Trophoblast cell (in vitro differentiated cells and primary cell): ENCODE measurements around the gene BMP2K.

Experiments used
- DNase-seq, 2 donors: peaks; one replicate each; pipeline ENCODE4 v3.0.0-alpha.2; 2016
- H2AFZ ChIP-seq: 2 replicates; pipeline ENCODE4 v1.6.1; 2013; ENCODE audit warnings: low read length, moderate library complexity, mild to moderate bottlenecking; ENCODE audit not compliant: insufficient read depth, poor library complexity
- H2AK5ac ChIP-seq: 2 replicates; pipeline ENCODE4 v1.6.1; 2013; ENCODE audit warnings: mild to moderate bottlenecking, low read length
- H2BK120ac ChIP-seq: 2 replicates; pipeline ENCODE4 v1.6.1; 2013; ENCODE audit warnings: low read length, mild to moderate bottlenecking, moderate library complexity; ENCODE audit not compliant: insufficient read depth, poor library complexity
- H2BK12ac ChIP-seq: 2 replicates; pipeline ENCODE4 v1.6.1; 2013; ENCODE audit warnings: mild to moderate bottlenecking, low read length, moderate library complexity
- H2BK5ac ChIP-seq: 2 replicates; pipeline ENCODE4 v1.6.1; 2013; ENCODE audit warnings: low read length, low read depth, moderate library complexity, mild to moderate bottlenecking; ENCODE audit not compliant: poor library complexity
- H3K14ac ChIP-seq: 2 replicates; pipeline ENCODE4 v1.6.1; 2013; ENCODE audit warnings: mild to moderate bottlenecking, low read length
- H3K18ac ChIP-seq: 2 replicates; pipeline ENCODE4 v1.6.1; 2013; ENCODE audit warnings: mild to moderate bottlenecking, low read length
- H3K23ac ChIP-seq: 2 replicates; pipeline ENCODE4 v1.6.1; 2013; ENCODE audit warnings: low read length
- H3K27ac ChIP-seq: 2 replicates; pipeline ENCODE4 v1.5.1; 2013; ENCODE audit warnings: low read depth, mild to moderate bottlenecking, inconsistent platforms, low read length, moderate library complexity
- H3K27me3 ChIP-seq: 2 replicates; pipeline ENCODE4 v1.6.1; 2013; ENCODE audit warnings: inconsistent platforms, mild to moderate bottlenecking, low read length, moderate library complexity; ENCODE audit not compliant: insufficient read depth
- H3K36me3 ChIP-seq, 2 experiments: 1 replicate in 1 of 2; 2 replicates in 1 of 2; pipeline ENCODE4 v1.6.1; 2013; ENCODE audit warnings: low read length in 2 of 2, mild to moderate bottlenecking in 2 of 2, moderate library complexity in 1 of 2; ENCODE audit not compliant: insufficient read depth in 2 of 2, control insufficient read depth in 1 of 2
- H3K4ac ChIP-seq: 2 replicates; pipeline ENCODE4 v1.6.1; 2013; ENCODE audit warnings: low read depth, mild to moderate bottlenecking, low read length, moderate library complexity
- H3K4me1 ChIP-seq, 2 experiments: 1 replicate in 1 of 2; 2 replicates in 1 of 2; pipeline ENCODE4 v1.6.1; 2013; ENCODE audit warnings: low read length in 2 of 2, mild to moderate bottlenecking in 2 of 2, moderate library complexity in 1 of 2; ENCODE audit not compliant: insufficient read depth in 2 of 2, control insufficient read depth in 1 of 2
- H3K4me2 ChIP-seq: 2 replicates; pipeline ENCODE4 v1.6.1; 2013; ENCODE audit warnings: inconsistent platforms, mild to moderate bottlenecking, low read length, moderate library complexity
- H3K4me3 ChIP-seq: 2 replicates; pipeline ENCODE4 v1.5.1; 2013; ENCODE audit warnings: mild to moderate bottlenecking, low read depth, low read length, inconsistent platforms
- H3K79me1 ChIP-seq: one replicate; pipeline ENCODE4 v1.6.1; 2013; ENCODE audit warnings: low read length
- H3K79me2 ChIP-seq: 2 replicates; pipeline ENCODE4 v1.6.1; 2013; ENCODE audit warnings: low read length, mild to moderate bottlenecking; ENCODE audit not compliant: control insufficient read depth, insufficient read depth, poor library complexity
- H3K9ac ChIP-seq: 2 replicates; pipeline ENCODE4 v1.6.1; 2013; ENCODE audit warnings: mild to moderate bottlenecking, low read length
- H3K9me3 ChIP-seq: 2 replicates; pipeline ENCODE4 v1.6.1; 2013; ENCODE audit warnings: low read depth, mild to moderate bottlenecking, control low read depth, inconsistent platforms, low read length; ENCODE audit not compliant: insufficient read depth
- H4K12ac ChIP-seq: 2 replicates; pipeline ENCODE4 v1.6.1; 2013; ENCODE audit warnings: low read depth, mild to moderate bottlenecking, low read length, moderate library complexity
- H4K8ac ChIP-seq: 2 replicates; pipeline ENCODE4 v1.6.1; 2013; ENCODE audit warnings: low read depth, mild to moderate bottlenecking, low read length, moderate library complexity
- H4K91ac ChIP-seq: one replicate; pipeline ENCODE4 v1.6.1; 2013; ENCODE audit warnings: low read depth, mild to moderate bottlenecking, low read length, moderate library complexity
- WGBS: extraction: QIAGEN DNeasy Blood & Tissue Kit; methylation state at CpG from one replicate; pipeline ENCODE4 v1.1.7; 2013; ENCODE audit warnings: missing lambda C conversion rate; ENCODE audit not compliant: insufficient read length, insufficient coverage; ENCODE audit errors: extremely low coverage; 5-methylcytosine and 5-hydroxymethylcytosine counted together

BMP2K gene

DNA sequence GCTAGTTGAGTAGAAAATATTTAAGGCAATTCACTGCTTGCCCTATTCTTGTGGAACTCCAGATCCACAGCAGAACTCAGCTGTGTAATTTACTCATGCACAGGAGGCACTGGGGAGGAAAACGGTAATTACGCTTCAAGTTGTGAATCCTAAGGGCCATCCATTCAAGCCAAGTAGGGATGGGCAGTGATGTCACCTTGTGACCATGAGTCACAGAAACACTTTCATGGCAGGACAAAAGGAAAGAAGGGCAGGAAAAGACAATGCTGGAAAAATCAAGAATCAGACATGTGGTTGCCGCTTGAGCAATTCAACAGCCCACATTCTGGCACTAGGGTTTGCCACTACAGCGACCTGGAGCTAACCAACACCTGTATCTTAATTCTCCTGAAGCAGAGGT, 161.7 kb downstream of the BMP2K start:
- Histone ChIP-seq H2BK12ac (no peak overlapping the region), H3K36me3 (no peaks in the 10 kb centered on the region), H3K4ac (no peak overlapping the region), H3K79me2 (peaks cover 5% of the 10 kb centered on the region), H3K4me3 (no peak overlapping the region), H3K9ac (no peak overlapping the region), H3K4me1 (peaks cover 4 to 9% of the 10 kb centered on the region in 2 experiments), H3K14ac (no peak overlapping the region), H2BK120ac (no peak overlapping the region), H3K4me2 (no peak overlapping the region), H4K8ac (no peak overlapping the region), H3K18ac (no peak overlapping the region), H3K79me1 (peaks cover 5% of the 10 kb centered on the region), H3K23ac (no peak overlapping the region), H4K12ac (no peak overlapping the region), H2AK5ac (no peak overlapping the region), H3K9me3 (no peaks in the 10 kb centered on the region), H3K27ac (no peak overlapping the region), H4K91ac (no peak overlapping the region), H2AFZ (no peak overlapping the region), H2BK5ac (no peak overlapping the region), H3K27me3 (no peaks in the 10 kb centered on the region)
- DNase-seq = peak; percentile 44 to 61
- no CpG with 5 or more reads among the region's 4 CpGs for WGBS

- H3K4me3 ChIP-seq = peak overlapping the region; percentile 91
- H2AK5ac ChIP-seq = no peak overlapping the region
- H3K79me1 ChIP-seq = peaks cover 5% of the 10 kb centered on the region
- no peak overlapping the region for H4K12ac ChIP-seq
- H2BK12ac ChIP-seq = no peak overlapping the region
- peak overlapping the region; percentile 90 for H4K8ac ChIP-seq
- H3K4me2 ChIP-seq = peak overlapping the region; percentile 80
- peak overlapping the region; percentile 91 for H3K9ac ChIP-seq
- DNase-seq = peak in 1 of 2 donors; percentile 4
- H3K36me3 ChIP-seq = no peaks in the 10 kb centered on the region
- no peak overlapping the region for H2BK120ac ChIP-seq
- no CpG with 5 or more reads among the region's 7 CpGs for WGBS
- no peaks in the 10 kb centered on the region for H3K27me3 ChIP-seq
- peaks cover 4 to 9% of the 10 kb centered on the region in 2 experiments for H3K4me1 ChIP-seq
- H3K9me3 ChIP-seq = no peaks in the 10 kb centered on the region
- H2BK5ac ChIP-seq = no peak overlapping the region
- no peak overlapping the region for H3K27ac ChIP-seq
- peaks cover 5% of the 10 kb centered on the region for H3K79me2 ChIP-seq
- H3K14ac ChIP-seq = no peak overlapping the region
- H3K4ac ChIP-seq = peak overlapping the region; percentile 26
- H3K23ac ChIP-seq = no peak overlapping the region
- H3K18ac ChIP-seq = no peak overlapping the region
- peak overlapping the region; percentile 85 for H2AFZ ChIP-seq
- no peak overlapping the region for H4K91ac ChIP-seq
Measured at GRCh38 chr4:78938474-78938867, 162.3 kb downstream of the BMP2K start.

DNA sequence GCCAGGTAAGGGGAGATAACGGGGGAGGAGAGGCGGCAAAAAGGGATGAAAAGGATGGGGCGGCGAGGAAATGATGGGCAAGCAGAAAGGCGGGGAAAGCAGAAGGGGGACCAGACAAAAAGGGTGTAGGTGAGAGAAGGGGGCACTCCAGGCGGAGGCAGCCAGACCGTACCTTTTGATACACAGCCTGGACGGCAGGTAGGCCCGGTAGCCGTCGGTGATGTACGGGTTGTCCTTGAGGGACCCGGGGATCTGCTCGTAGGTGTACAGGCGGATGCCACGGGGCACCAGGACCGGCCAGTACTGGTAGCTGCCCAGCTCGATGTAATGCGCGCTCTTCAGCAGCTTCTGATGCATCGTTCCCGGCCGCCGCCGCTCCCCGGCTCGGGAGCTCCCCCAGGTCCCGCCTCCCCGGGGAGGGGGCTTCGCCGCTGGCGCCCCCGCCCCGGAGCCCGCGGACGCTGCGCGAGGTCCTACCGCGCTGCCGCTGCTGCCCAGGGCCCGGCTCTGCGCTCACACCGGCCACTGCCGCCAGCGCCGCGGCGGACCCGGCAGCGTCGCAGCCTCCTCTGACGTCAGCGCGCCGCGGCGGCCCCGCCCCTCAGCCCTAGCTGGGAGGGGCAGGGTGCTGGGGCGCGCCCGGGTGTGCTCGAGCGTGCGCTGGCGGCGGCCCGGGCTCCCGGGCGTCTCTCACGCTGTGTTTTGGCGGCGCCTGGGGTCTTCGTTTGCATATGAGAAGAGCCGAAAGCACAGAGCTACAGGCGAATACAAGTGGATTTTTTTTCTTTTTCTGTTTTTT, 162.9 kb downstream of the BMP2K start, which contains the start of gene PAQR3:
Gene PAQR3, minus strand, starts transcription at position 571 of the 799 bp plus-strand sequence. Its CDS starts 214 bp downstream, at position 357.
- Histone ChIP-seq H3K79me2 (peaks cover 5% of the 10 kb centered on the region), H4K91ac (peak within 1 kb of the TSS; percentile 79), H3K27me3 (no peaks in the 10 kb centered on the region), H3K4me1 (peaks cover 4 to 9% of the 10 kb centered on the region in 2 experiments), H2BK5ac (peak within 1 kb of the TSS; percentile 64), H2BK120ac (peak within 1 kb of the TSS; percentile 52), H3K4ac (peak within 1 kb of the TSS; percentile 26), H3K9me3 (no peaks in the 10 kb centered on the region), H3K9ac (peak within 1 kb of the TSS; percentile 91), H2BK12ac (peak within 1 kb of the TSS; percentile 3), H3K79me1 (peaks cover 5% of the 10 kb centered on the region), H2AK5ac (no peak within 1 kb of the TSS), H3K18ac (peak within 1 kb of the TSS; percentile 80), H4K8ac (peak within 1 kb of the TSS; percentile 90), H4K12ac (peak within 1 kb of the TSS; percentile 80), H3K27ac (peak within 1 kb of the TSS; percentile 4), H3K36me3 (no peaks in the 10 kb centered on the region), H2AFZ (peak within 1 kb of the TSS; percentile 85), H3K4me3 (peak within 1 kb of the TSS; percentile 91), H3K23ac (no peak within 1 kb of the TSS), H3K4me2 (peak within 1 kb of the TSS; percentile 80), H3K14ac (peak within 1 kb of the TSS; percentile 89)
- no CpG with 5 or more reads among the region's 77 CpGs for WGBS
- DNase-seq = peak; percentile 81 to 91

DNA sequence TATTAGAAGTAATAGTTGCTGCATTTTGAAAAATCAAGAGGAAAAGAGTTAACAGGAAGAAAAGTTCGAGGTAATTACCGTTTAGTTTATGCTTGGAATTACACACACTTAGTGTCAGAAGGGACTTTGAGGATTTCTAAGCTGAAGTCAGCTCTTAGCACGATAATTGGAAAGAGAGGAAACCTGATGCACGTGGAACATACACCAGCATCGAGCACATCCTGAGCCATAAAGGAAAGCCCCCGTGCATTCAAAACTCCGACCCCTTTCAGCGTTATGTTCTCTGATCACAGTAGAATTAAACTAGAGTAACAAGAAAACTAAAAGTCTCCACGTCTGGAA, 163.5 kb downstream of the BMP2K start:
- H4K8ac ChIP-seq = peak overlapping the region; percentile 48
- H3K4me1 ChIP-seq = peaks cover 4 to 9% of the 10 kb centered on the region in 2 experiments
- no peaks in the 10 kb centered on the region for H3K27me3 ChIP-seq
- no peak overlapping the region for H3K23ac ChIP-seq
- H2BK120ac ChIP-seq = no peak overlapping the region
- H3K4me2 ChIP-seq = peak overlapping the region; percentile 80
- H3K27ac ChIP-seq = no peak overlapping the region
- H3K18ac ChIP-seq = no peak overlapping the region
- H2AK5ac ChIP-seq = no peak overlapping the region
- peaks cover 5% of the 10 kb centered on the region for H3K79me1 ChIP-seq
- H2BK12ac ChIP-seq = no peak overlapping the region
- no CpG with 5 or more reads among the region's 9 CpGs for WGBS
- no peak overlapping the region for H3K14ac ChIP-seq
- H3K9me3 ChIP-seq = no peaks in the 10 kb centered on the region
- H3K9ac ChIP-seq = no peak overlapping the region
- H2BK5ac ChIP-seq = no peak overlapping the region
- H4K12ac ChIP-seq = no peak overlapping the region
- H2AFZ ChIP-seq = peak overlapping the region; percentile 57
- DNase-seq = no peak
- H3K36me3 ChIP-seq = no peaks in the 10 kb centered on the region
- H4K91ac ChIP-seq = no peak overlapping the region
- H3K4me3 ChIP-seq = no peak overlapping the region
- H3K79me2 ChIP-seq = peaks cover 5% of the 10 kb centered on the region
- H3K4ac ChIP-seq = no peak overlapping the region
